SK-N-SH (cell line): Measurements from ENCODE around the gene DAP. TPM values are rescaled to one million over a fixed set of nuclear protein-coding genes. Genes with fewer than 3 reads are reported as not detected.
"Not testable (repeated sequence)": the region's sequence is repeated elsewhere in the genome, so short reads cannot be mapped to it uniquely, and the experiment has no call there.

Experiments used
- CTCF ChIA-PET: fragments of 300-600, 350-600 bp; formaldehyde crosslinking; extraction: SDS; loops from one replicate; lab custom pipeline; 2021; lab: Yijun Ruan, JAX
- POLR2A ChIA-PET: fragments of 350-600 bp; sonication (Branson Sonifier 250); formaldehyde crosslinking; extraction: SDS; loops from one replicate; lab custom pipeline; 2020; ENCODE audit warnings: antibody characterized with exemption, inconsistent platforms; lab: Yijun Ruan, JAX
- DNase-seq: peaks from one replicate; pipeline ENCODE4 v3.0.0; 2012
- H2AFZ ChIP-seq: fragments of 200-600 bp; sonication (generic); 2 replicates; pipeline ENCODE4 v1.8.1; 2016; ENCODE audit warnings: antibody characterized with exemption, mild to moderate bottlenecking, low read depth
- H3F3A ChIP-seq: fragments of 200-600 bp; sonication (generic); replicated peaks from 2 replicates; pipeline ENCODE3; 2016; ENCODE audit warnings: antibody characterized with exemption, mild to moderate bottlenecking; ENCODE audit not compliant: insufficient read depth
- H3K27ac ChIP-seq, 2 experiments: fragments of 200-500 bp in 1 of 2; fragments of 200-600 bp in 1 of 2; sonication (Bioruptor generic) in 1 of 2; sonication (generic), shearing (Covaris generic) in 1 of 2; 2 replicates each; pipeline versions ENCODE4 v1.5.1 to v1.6.1; 2014 to 2016; ENCODE audit warnings: low read depth in 2 of 2, inconsistent platforms in 1 of 2, low read length in 1 of 2, mild to moderate bottlenecking in 1 of 2, mixed read lengths in 1 of 2
- H3K27me3 ChIP-seq: fragments of 200-600 bp; sonication (generic), shearing (Covaris generic); 2 replicates; pipeline ENCODE4 v1.6.1; 2016; ENCODE audit warnings: mixed run types; ENCODE audit not compliant: insufficient read depth
- H3K36me3 ChIP-seq, 2 experiments: fragments of 200-500 bp in 1 of 2; fragments of 200-600 bp in 1 of 2; sonication (Bioruptor generic) in 1 of 2; sonication (generic) in 1 of 2; replicated peaks in 1 of 2; 2 replicates each; pipeline versions ENCODE3 to v1.5.1; 2014 to 2016; ENCODE audit warnings: low read length in 1 of 2, mild to moderate bottlenecking in 1 of 2; ENCODE audit not compliant: insufficient read depth in 2 of 2, control insufficient read depth in 1 of 2
- H3K4me1 ChIP-seq, 2 experiments: fragments of 200-500 bp in 1 of 2; fragments of 200-600 bp in 1 of 2; sonication (Bioruptor generic) in 1 of 2; sonication (generic), shearing (Covaris generic) in 1 of 2; 2 replicates each; pipeline versions ENCODE4 v1.5.1 to v1.6.1; 2014 to 2016; ENCODE audit warnings: low read depth in 1 of 2, low read length in 1 of 2, mixed run types in 1 of 2; ENCODE audit not compliant: insufficient read depth in 2 of 2, control insufficient read depth in 1 of 2
- H3K4me2 ChIP-seq: fragments of 200-600 bp; sonication (generic), shearing (Covaris generic); 2 replicates; pipeline ENCODE4 v1.6.1; 2017; ENCODE audit warnings: mixed run types
- H3K4me3 ChIP-seq, 2 experiments: fragments of 200-500 bp in 1 of 2; fragments of 200-600 bp in 1 of 2; sonication (Bioruptor generic) in 1 of 2; sonication (generic), shearing (Covaris generic) in 1 of 2; 2 replicates each; pipeline versions ENCODE4 v1.5.1 to v1.8.1; 2014 to 2016; ENCODE audit warnings: low read depth in 2 of 2, inconsistent platforms in 1 of 2, low read length in 1 of 2, mild to moderate bottlenecking in 1 of 2, mixed read lengths in 1 of 2, moderate library complexity in 1 of 2
- H3K79me2 ChIP-seq: fragments of 200-600 bp; sonication (generic); 2 replicates; pipeline ENCODE4 v1.8.1; 2017; ENCODE audit warnings: mild to moderate bottlenecking; ENCODE audit not compliant: insufficient read depth
- H3K9ac ChIP-seq: fragments of 200-600 bp; sonication (generic); 2 replicates; pipeline ENCODE4 v1.6.1; 2017; ENCODE audit warnings: mixed run types
- H3K9me2 ChIP-seq: fragments of 200-600 bp; sonication (generic); 2 replicates; pipeline ENCODE4 v1.6.1; 2017; ENCODE audit warnings: mixed run types
- H3K9me3 ChIP-seq: fragments of 200-600 bp; sonication (generic); 2 replicates; pipeline ENCODE4 v1.6.1; 2017; ENCODE audit warnings: mixed run types, mild to moderate bottlenecking, moderate library complexity
- H4K20me1 ChIP-seq: fragments of 200-600 bp; sonication (generic); 2 replicates; pipeline ENCODE4 v1.6.1; 2017; ENCODE audit warnings: mild to moderate bottlenecking, mixed run types; ENCODE audit not compliant: insufficient read depth
- EP300 ChIP-seq, 2 experiments: IDR thresholded peaks; 2 replicates each; pipeline versions ENCODE4 v1.4.0 to v1.6.1; 2012; ENCODE audit warnings: borderline replicate concordance in 1 of 2, low read depth in 1 of 2, low read length in 1 of 2
- FOSL2 ChIP-seq: IDR thresholded peaks from 2 replicates; pipeline ENCODE4 v1.4.0; 2012; ENCODE audit warnings: low read depth, mild to moderate bottlenecking, moderate library complexity, borderline replicate concordance
- JUND ChIP-seq: IDR thresholded peaks from 2 replicates; pipeline ENCODE4 v1.4.0; 2012
- NFIC ChIP-seq: IDR thresholded peaks from 2 replicates; pipeline ENCODE4 v1.4.0; 2012; ENCODE audit warnings: borderline replicate concordance
- SIN3A ChIP-seq: IDR thresholded peaks from 2 replicates; pipeline ENCODE4 v1.6.1; 2012; ENCODE audit warnings: low read depth, mild to moderate bottlenecking, low read length, moderate library complexity, borderline replicate concordance
- SMC3 ChIP-seq: IDR thresholded peaks from 2 replicates; pipeline ENCODE4 v1.6.1; 2012; ENCODE audit warnings: low read depth, low read length, improper control_type of control experiment
- TCF12 ChIP-seq: IDR thresholded peaks from 2 replicates; pipeline ENCODE4 v1.4.0; 2012
- WGBS: methylation state at CpG from one replicate; pipeline ENCODE4 v1.1.6; 2017; ENCODE audit warnings: low lambda C conversion rate; 5-methylcytosine and 5-hydroxymethylcytosine counted together
- polyA plus RNA-seq, 3 experiments: library from polyadenylated mRNA; depleted of rRNA; stranded (reverse); fragments of >200 nt; gene quantifications; 2 replicates each; pipeline ENCODE4 v1.2.3, GENCODE V29; 2012

DAP gene
- polyA plus RNA-seq, 1 of the 3 experiments (the other 2 are of a cell fraction): 78.2 TPM

DNA sequence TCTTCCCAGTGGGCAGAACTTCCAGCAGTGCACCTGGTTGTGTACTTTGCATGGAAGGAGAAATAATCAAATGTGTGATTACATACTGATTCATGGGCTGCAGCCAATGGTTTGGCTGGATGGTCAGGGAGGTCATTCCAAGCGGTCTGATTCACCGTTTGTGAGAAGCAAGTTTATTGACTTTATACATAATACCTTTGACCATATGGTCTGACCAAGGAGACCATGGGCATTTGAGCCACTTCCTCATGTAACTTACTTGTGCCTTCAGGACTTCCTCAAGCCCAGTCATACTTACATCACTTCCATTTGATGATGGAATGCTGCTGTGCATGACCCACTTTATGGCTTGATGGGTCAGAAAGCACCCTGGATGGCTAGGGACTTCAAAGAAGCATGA lies 41.1 kb downstream of the DAP start:
- Histone ChIP-seq H3K4me2 (no peak overlapping the region), H2AFZ (no peak overlapping the region), H3K27me3 (no peaks in the 10 kb centered on the region), H3K9me2 (no peaks in the 10 kb centered on the region), H3F3A (peaks cover 16% of the 10 kb centered on the region), H3K27ac (peak overlapping the region in 1 of 2 experiments; percentile 26; a peak in 1 of 4 replicates), H3K9ac (no peak overlapping the region), H3K79me2 (peaks cover 60% of the 10 kb centered on the region; the same call in 1 of the 2 replicates), H3K4me1 (peaks cover 4 to 17% of the 10 kb centered on the region in 2 experiments), H4K20me1 (no peaks in the 10 kb centered on the region), H3K9me3 (no peaks in the 10 kb centered on the region), H3K36me3 (peaks cover 5 to 15% of the 10 kb centered on the region in 2 experiments), H3K4me3 (no peak overlapping the region)
- ChIA-PET CTCF (no interaction called here), POLR2A (no interaction called here)
- TF ChIP-seq EP300 (IDR thresholded peaks at IDR 0.05; ENCODE audit: borderline replicate concordance in 1 of 2, low read depth in 1 of 2, low read length in 1 of 2) (peak in 1 of 2 experiments; percentile 14; a peak in 1 of 4 replicates), SIN3A (no peak), SMC3 (no peak), NFIC (0 out of 2 replicates have a peak, but pooled peaks have one; percentile 9), TCF12 (peak; percentile 80), JUND (peak; percentile 4; the same call in 1 of the 2 replicates), FOSL2 (peak; percentile 63)
- 64% methylated on average over 2 of the region's 2 CpGs for WGBS
- DNase-seq: no peak

DNA sequence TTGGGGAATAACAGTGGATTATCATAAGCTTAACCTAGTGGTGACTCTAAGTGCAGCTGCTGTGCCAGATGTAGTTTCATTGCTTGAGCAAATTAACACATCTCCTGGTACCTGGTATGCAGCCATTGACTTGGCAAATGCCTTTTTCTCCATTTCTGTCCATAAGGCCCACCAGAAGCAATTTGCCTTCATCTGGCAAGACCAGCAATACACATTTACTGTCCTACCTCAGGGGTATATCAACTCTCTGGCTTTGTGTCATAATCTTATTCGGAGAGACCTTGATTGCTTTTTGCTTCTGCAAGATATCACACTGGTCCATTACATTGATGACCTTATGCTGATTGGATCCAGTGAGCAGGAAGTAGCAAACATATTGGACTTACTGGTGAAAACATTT lies 42.4 kb downstream of the DAP start:
- H4K20me1 ChIP-seq, H2AFZ ChIP-seq, H3K9ac ChIP-seq, H3K9me2 ChIP-seq, H3K9me3 ChIP-seq, H3K4me1 ChIP-seq, H3K4me3 ChIP-seq, POLR2A ChIA-PET, H3F3A ChIP-seq, H3K27me3 ChIP-seq, H3K27ac ChIP-seq, CTCF ChIA-PET, H3K4me2 ChIP-seq, DNase-seq: not testable (repeated sequence)
- Histone ChIP-seq H3K79me2 (peaks cover 58% of the 10 kb centered on the region; the same call in 1 of the 2 replicates), H3K36me3 (peaks cover 8 to 19% of the 10 kb centered on the region in 2 experiments)
- 95% methylated on average over 1 of the region's 1 CpG for WGBS

DNA sequence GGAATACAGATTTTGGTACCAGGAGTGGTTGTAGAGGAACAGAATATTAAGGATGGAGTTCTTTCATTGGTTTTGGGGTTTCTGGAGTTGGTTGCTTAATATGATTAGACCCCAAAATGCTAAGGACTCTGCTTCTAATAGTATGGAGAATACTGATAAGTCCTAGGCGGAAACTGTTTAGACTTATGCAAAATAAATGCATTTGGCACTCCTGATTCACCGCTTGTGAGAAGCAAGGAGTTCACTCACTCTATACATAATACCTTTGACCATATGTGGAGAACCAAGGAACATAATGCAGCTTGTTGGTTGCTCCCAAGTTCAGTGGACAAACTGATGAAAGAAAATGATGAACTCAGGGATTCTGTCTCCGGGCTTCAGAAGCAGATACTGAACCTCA lies 44.2 kb downstream of the DAP start:
- WGBS: 98% methylated on average over 3 of the region's 3 CpGs
- POLR2A ChIA-PET: not testable (repeated sequence)
- CTCF ChIA-PET: interaction anchor here (2.3 kb wide), 1 partner anchor 22 kb away, joined by 8 read pairs; no protein-coding TSS in a partner anchor

More for the DNA sequence above, 44.2 kb downstream of the DAP start:
- not testable (repeated sequence) for H3K4me1 ChIP-seq, H3K4me3 ChIP-seq, H3K27ac ChIP-seq, DNase-seq, H3K9me2 ChIP-seq, H3K4me2 ChIP-seq, H3K9me3 ChIP-seq, H3F3A ChIP-seq, H3K27me3 ChIP-seq, H2AFZ ChIP-seq, H4K20me1 ChIP-seq, H3K9ac ChIP-seq
- peaks cover 8 to 12% of the 10 kb centered on the region in 2 experiments for H3K36me3 ChIP-seq
- peaks cover 42% of the 10 kb centered on the region; the same call in 1 of the 2 replicates for H3K79me2 ChIP-seq
